ENCODE results near the gene DARS1. TPM values are rescaled to one million over a fixed set of nuclear protein-coding genes. Genes with fewer than 3 reads are reported as not detected.

DARS1 gene
- total RNA-seq, 1 experiment from 2014 or later, result 85.3 TPM

GRCh38 chr2:135945526-135945925 is 39.9 kb downstream of the DARS1 start:
- TF ChIP-seq, protein P1, sequence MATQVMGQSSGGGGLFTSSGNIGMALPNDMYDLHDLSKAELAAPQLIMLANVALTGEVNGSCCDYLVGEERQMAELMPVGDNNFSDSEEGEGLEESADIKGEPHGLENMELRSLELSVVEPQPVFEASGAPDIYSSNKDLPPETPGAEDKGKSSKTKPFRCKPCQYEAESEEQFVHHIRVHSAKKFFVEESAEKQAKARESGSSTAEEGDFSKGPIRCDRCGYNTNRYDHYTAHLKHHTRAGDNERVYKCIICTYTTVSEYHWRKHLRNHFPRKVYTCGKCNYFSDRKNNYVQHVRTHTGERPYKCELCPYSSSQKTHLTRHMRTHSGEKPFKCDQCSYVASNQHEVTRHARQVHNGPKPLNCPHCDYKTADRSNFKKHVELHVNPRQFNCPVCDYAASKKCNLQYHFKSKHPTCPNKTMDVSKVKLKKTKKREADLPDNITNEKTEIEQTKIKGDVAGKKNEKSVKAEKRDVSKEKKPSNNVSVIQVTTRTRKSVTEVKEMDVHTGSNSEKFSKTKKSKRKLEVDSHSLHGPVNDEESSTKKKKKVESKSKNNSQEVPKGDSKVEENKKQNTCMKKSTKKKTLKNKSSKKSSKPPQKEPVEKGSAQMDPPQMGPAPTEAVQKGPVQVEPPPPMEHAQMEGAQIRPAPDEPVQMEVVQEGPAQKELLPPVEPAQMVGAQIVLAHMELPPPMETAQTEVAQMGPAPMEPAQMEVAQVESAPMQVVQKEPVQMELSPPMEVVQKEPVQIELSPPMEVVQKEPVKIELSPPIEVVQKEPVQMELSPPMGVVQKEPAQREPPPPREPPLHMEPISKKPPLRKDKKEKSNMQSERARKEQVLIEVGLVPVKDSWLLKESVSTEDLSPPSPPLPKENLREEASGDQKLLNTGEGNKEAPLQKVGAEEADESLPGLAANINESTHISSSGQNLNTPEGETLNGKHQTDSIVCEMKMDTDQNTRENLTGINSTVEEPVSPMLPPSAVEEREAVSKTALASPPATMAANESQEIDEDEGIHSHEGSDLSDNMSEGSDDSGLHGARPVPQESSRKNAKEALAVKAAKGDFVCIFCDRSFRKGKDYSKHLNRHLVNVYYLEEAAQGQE (IDR thresholded peaks at IDR 0.05; ENCODE audit: insufficient read depth in 1 of 2, low read depth in 2 of 2, low read length in 1 of 2), result no peak
- no peak for TF ChIP-seq POLR2AphosphoS5 (IDR thresholded peaks at IDR 0.05; ENCODE audit: low read depth, low read length)
- no TSS peak for BruUV-seq (replicated peaks)
- in situ Hi-C loops (cut with HindIII; ENCODE audit: low pct_unique_long_range_greater_than_20kb, low sequenced_read_pairs), result no loop called here
- DNase-seq (ENCODE audit: low read depth, low spot score) (no peak), ATAC-seq (no peak)
- no peak overlapping the region for H3K27ac ChIP-seq (ENCODE audit: low read length)
- CTCF ChIA-PET, result no interaction called here
- peaks cover 29% of the 10 kb centered on the region for H3K4me1 ChIP-seq (ENCODE audit: control insufficient read depth, insufficient read depth, low read length)
- intact Hi-C loops (cut with micrococcal nuclease; ENCODE audit: unreplicated experiment), result no loop called here
- no peaks in the 10 kb centered on the region; the same call in 1 of the 2 replicates for H3K36me3 ChIP-seq (ENCODE audit: control insufficient read depth, insufficient read depth, low read length)
- no peak overlapping the region for H3K4me3 ChIP-seq (ENCODE audit: low read depth in 2 of 2, low read length in 2 of 2)
- POLR2A ChIA-PET, result no interaction called here
- H3K27me3 ChIP-seq (ENCODE audit: control insufficient read depth, insufficient read depth, low read length), result no peaks in the 10 kb centered on the region
- peaks cover 3% of the 10 kb centered on the region; the same call in 1 of the 2 replicates for H3K9me3 ChIP-seq (ENCODE audit: control insufficient read depth, insufficient read depth, low read depth, low read length)

DNA sequence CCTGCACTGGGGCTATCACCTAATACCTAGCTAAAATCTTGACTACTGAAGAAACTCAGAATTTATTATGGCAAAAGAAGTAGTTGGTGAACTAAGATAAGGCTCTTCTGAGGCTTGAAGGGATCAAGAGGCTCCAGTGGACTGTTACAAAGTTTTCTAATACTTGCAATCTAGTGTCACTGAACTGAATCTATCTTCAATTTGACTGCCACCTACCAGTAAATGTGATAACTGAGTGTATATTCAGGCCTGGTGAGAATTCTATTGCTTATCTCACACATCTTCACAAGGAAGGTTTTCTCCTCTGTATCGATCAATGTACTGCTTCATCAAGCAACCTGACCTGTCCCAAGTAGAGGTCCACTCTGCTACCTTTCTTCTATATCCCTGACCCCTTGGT is 40.8 kb downstream of the DARS1 start:
- ChIA-PET CTCF (no interaction called here), POLR2A (no interaction called here)
- in situ Hi-C loops (cut with HindIII; ENCODE audit: low pct_unique_long_range_greater_than_20kb, low sequenced_read_pairs) (no loop called here), intact Hi-C loops (cut with micrococcal nuclease; ENCODE audit: unreplicated experiment) (no loop called here)
- TF ChIP-seq, protein P2, sequence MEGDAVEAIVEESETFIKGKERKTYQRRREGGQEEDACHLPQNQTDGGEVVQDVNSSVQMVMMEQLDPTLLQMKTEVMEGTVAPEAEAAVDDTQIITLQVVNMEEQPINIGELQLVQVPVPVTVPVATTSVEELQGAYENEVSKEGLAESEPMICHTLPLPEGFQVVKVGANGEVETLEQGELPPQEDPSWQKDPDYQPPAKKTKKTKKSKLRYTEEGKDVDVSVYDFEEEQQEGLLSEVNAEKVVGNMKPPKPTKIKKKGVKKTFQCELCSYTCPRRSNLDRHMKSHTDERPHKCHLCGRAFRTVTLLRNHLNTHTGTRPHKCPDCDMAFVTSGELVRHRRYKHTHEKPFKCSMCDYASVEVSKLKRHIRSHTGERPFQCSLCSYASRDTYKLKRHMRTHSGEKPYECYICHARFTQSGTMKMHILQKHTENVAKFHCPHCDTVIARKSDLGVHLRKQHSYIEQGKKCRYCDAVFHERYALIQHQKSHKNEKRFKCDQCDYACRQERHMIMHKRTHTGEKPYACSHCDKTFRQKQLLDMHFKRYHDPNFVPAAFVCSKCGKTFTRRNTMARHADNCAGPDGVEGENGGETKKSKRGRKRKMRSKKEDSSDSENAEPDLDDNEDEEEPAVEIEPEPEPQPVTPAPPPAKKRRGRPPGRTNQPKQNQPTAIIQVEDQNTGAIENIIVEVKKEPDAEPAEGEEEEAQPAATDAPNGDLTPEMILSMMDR (IDR thresholded peaks at IDR 0.05), result no peak
- TF ChIP-seq TCF7L2 (IDR thresholded peaks at IDR 0.05; ENCODE audit: low read depth, low read length), result no peak
- TF ChIP-seq, protein P1 (IDR thresholded peaks at IDR 0.05; ENCODE audit: insufficient read depth in 1 of 2, low read depth in 2 of 2, low read length in 1 of 2), result no peak
- no peaks in the 10 kb centered on the region; the same call in 1 of the 2 replicates for H3K36me3 ChIP-seq (ENCODE audit: control insufficient read depth, insufficient read depth, low read length)
- DNase-seq (ENCODE audit: low read depth, low spot score) (no peak), ATAC-seq (no peak)
- H3K9me3 ChIP-seq (ENCODE audit: control insufficient read depth, insufficient read depth, low read depth, low read length), result peaks cover 3% of the 10 kb centered on the region; the same call in 1 of the 2 replicates
- no peak overlapping the region for H3K4me3 ChIP-seq (ENCODE audit: low read depth in 2 of 2, low read length in 2 of 2)
- H3K27me3 ChIP-seq (ENCODE audit: control insufficient read depth, insufficient read depth, low read length), result no peaks in the 10 kb centered on the region
- H3K4me1 ChIP-seq (ENCODE audit: control insufficient read depth, insufficient read depth, low read length), result peaks cover 20% of the 10 kb centered on the region
- BruUV-seq (replicated peaks), result no TSS peak
- no peak overlapping the region for H3K27ac ChIP-seq (ENCODE audit: low read length)
